ENCODE measurements around the gene UFSP2.

- TF ChIP-seq CTCF (IDR thresholded peaks at IDR 0.05) (no peak), POLR2A (IDR thresholded peaks at IDR 0.05) (no peak), POLR2AphosphoS5 (IDR thresholded peaks at IDR 0.05) (no peak)
Measured at GRCh38 chr4:185361872-185362271, 63.9 kb downstream of the UFSP2 start.

Data from gastroesophageal sphincter (tissue), 3 donors.